GM10266 (cell line): Measurements from ENCODE around the gene ENTPD6.
"Not testable (repeated sequence)": the region's sequence is repeated elsewhere in the genome, so short reads cannot be mapped to it uniquely, and the experiment has no call there.

Experiments
- DNase-seq: peaks from one replicate; pipeline ENCODE4 v3.0.0; 2012; ENCODE audit errors: extremely low spot score
- CTCF ChIP-seq: IDR thresholded peaks from 2 replicates; pipeline ENCODE4 v1.5.1; 2012; ENCODE audit warnings: mild to moderate bottlenecking, low read depth; ENCODE audit not compliant: control insufficient read depth, insufficient read depth; ENCODE audit errors: missing control alignments

ENTPD6 gene

GRCh38 chr20:25158043-25158442 is 37.5 kb upstream of the ENTPD6 start:
- DNase-seq, result no peak
- TF ChIP-seq CTCF, result no peak

GRCh38 chr20:25160467-25160866 is 35.0 kb upstream of the ENTPD6 start:
- no peak for TF ChIP-seq CTCF
- no peak for DNase-seq

GRCh38 chr20:25160897-25161296 is 34.6 kb upstream of the ENTPD6 start:
- DNase-seq, result no peak
- no peak for TF ChIP-seq CTCF

GRCh38 chr20:25165128-25165527 is 30.4 kb upstream of the ENTPD6 start:
- no peak for TF ChIP-seq CTCF
- DNase-seq, result no peak

- not testable (repeated sequence) for DNase-seq
These were observed 29.3 kb upstream of the ENTPD6 start for GRCh38 chr20:25166105-25166782.

- no peak for DNase-seq
These were observed 22.2 kb upstream of the ENTPD6 start for GRCh38 chr20:25173321-25173720.

GRCh38 chr20:25173886-25174308 is 21.6 kb upstream of the ENTPD6 start:
- no peak for DNase-seq
- no peak for TF ChIP-seq CTCF

More at GRCh38 chr20:25173321-25173720, 22.2 kb upstream of the ENTPD6 start:
- TF ChIP-seq CTCF, result no peak

- TF ChIP-seq CTCF, result no peak
- no peak for DNase-seq
These were observed 19.3 kb upstream of the ENTPD6 start for GRCh38 chr20:25176184-25176583.
